ENCODE measurements around the gene NLGN1. TPM values are rescaled to one million over a fixed set of nuclear protein-coding genes. Genes with fewer than 3 reads are reported as not detected.
A peak's percentile ranks its signal among the peaks of the same experiment; 100 is the strongest.

NLGN1 gene
- total RNA-seq, 1 experiment from 2014 or later, result 5.2 TPM

- H2BK120ac ChIP-seq (ENCODE audit: low read depth, low read length, poor library complexity, severe bottlenecking), result no peak overlapping the region
- no peaks in the 10 kb centered on the region for H3K36me3 Mint-ChIP-seq (ENCODE audit: insufficient read depth in 1 of 3, low read depth in 3 of 3)
- no peak overlapping the region for H3K9ac ChIP-seq (ENCODE audit: extremely low read depth, insufficient read length, low read length)
- H3K4me2 ChIP-seq (ENCODE audit: insufficient read depth, insufficient read length, low read length), result no peak overlapping the region
- H3T11ph ChIP-seq (ENCODE audit: low read length), result no peak overlapping the region
- H2AFZ ChIP-seq (ENCODE audit: low read length), result no peak overlapping the region
- no peak overlapping the region for H4K5ac ChIP-seq (ENCODE audit: insufficient read length, low read depth, low read length)
- H2BK12ac ChIP-seq (ENCODE audit: insufficient read length, low read depth, low read length), result no peak overlapping the region
- WGBS (ENCODE audit: extremely low coverage, insufficient read length, low lambda C conversion rate), result no CpG with 5 or more reads among the region's 4 CpGs
- H3K23ac ChIP-seq (ENCODE audit: insufficient read length, low read depth, low read length), result no peak overlapping the region
- H3K4me3 Mint-ChIP-seq, result no peak overlapping the region
- no peak overlapping the region for H3K56ac ChIP-seq (ENCODE audit: insufficient read length, low read depth, low read length)
- no peaks in the 10 kb centered on the region for H4K20me1 ChIP-seq (ENCODE audit: control insufficient read depth, insufficient read depth, insufficient read length)
- peaks cover 6 to 20% of the 10 kb centered on the region in 2 experiments for H3K4me1 Mint-ChIP-seq
- no peaks in the 10 kb centered on the region for H3K27me3 ChIP-seq (ENCODE audit: insufficient read depth, low read length)
- no peaks in the 10 kb centered on the region for H3K27me3 Mint-ChIP-seq (ENCODE audit: low read depth)
- no peaks in the 10 kb centered on the region; the same call in 1 of the 2 replicates for H3K4me1 ChIP-seq (ENCODE audit: insufficient read depth, low read length)
- no peak overlapping the region for H2BK5ac ChIP-seq (ENCODE audit: insufficient read length, low read length)
- no peak overlapping the region for H4K8ac ChIP-seq (replicated peaks; ENCODE audit: insufficient read length, low read depth, low read length)
- no peak overlapping the region for H4K91ac ChIP-seq (ENCODE audit: insufficient read length, low read depth, low read length)
- H3K14ac ChIP-seq (ENCODE audit: insufficient read depth, low read length), result no peak overlapping the region
- no peak overlapping the region for H3K27ac ChIP-seq (ENCODE audit: insufficient read length, low read depth, low read length)
- DNase-seq, result no peak
- no peak for TF ChIP-seq CTCF (conservative IDR thresholded peaks at IDR 0.05)
- no peak overlapping the region for H3K4ac ChIP-seq (ENCODE audit: low read depth, low read length)
- no peak overlapping the region for H3K18ac ChIP-seq (ENCODE audit: insufficient read length, low read depth, low read length)
- no peak overlapping the region for H2BK20ac ChIP-seq (ENCODE audit: low read depth, low read length, poor library complexity, severe bottlenecking)
- H3K79me1 ChIP-seq (ENCODE audit: insufficient read depth, low read depth, low read length, poor library complexity, severe bottlenecking), result no peaks in the 10 kb centered on the region
- no peak overlapping the region for H2AK5ac ChIP-seq (ENCODE audit: insufficient read length, low read length)
- no peaks in the 10 kb centered on the region for H3K9me3 ChIP-seq (ENCODE audit: control insufficient read depth, low read depth, low read length)
- no peaks in the 10 kb centered on the region for H3K79me2 ChIP-seq (ENCODE audit: insufficient read depth, low read length)
- H3K23me2 ChIP-seq (ENCODE audit: insufficient read length, low read depth, low read length, poor library complexity, severe bottlenecking), result no peaks in the 10 kb centered on the region
- no peaks in the 10 kb centered on the region for H3K9me3 Mint-ChIP-seq
- H3K27ac Mint-ChIP-seq, result peak overlapping the region in 1 of 3 experiments; percentile 76; a peak in 1 of 7 replicates
- H2BK15ac ChIP-seq (ENCODE audit: low read depth, low read length), result no peak overlapping the region
These were observed 492.1 kb downstream of the NLGN1 start for GRCh38 chr3:173889596-173889995.

Data from H9 (cell line).